ENCODE results near the gene LAMA5.

Gene LAMA5

DNA sequence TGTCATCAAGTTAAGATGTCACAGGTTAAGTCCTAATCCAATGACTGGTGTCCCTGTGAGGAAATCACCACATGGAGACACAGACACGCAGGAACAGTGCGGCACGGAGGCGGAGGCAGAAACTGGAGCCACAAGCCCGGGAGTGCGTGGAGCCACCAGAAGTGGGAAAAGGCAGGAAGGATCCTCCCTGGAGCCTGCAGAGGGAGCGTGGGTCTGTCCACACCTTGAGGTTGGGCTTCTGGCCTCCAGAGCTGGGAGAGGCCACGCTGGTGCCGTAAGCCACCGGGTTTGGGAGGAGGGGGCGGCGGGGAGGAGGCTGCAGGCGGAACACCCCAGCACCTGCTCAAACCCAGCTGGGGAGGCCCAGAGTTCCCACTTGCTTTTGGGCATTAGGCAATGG lies 36.2 kb upstream of the LAMA5 start:
- no peak for DNase-seq (ENCODE audit: low spot score)

DNA sequence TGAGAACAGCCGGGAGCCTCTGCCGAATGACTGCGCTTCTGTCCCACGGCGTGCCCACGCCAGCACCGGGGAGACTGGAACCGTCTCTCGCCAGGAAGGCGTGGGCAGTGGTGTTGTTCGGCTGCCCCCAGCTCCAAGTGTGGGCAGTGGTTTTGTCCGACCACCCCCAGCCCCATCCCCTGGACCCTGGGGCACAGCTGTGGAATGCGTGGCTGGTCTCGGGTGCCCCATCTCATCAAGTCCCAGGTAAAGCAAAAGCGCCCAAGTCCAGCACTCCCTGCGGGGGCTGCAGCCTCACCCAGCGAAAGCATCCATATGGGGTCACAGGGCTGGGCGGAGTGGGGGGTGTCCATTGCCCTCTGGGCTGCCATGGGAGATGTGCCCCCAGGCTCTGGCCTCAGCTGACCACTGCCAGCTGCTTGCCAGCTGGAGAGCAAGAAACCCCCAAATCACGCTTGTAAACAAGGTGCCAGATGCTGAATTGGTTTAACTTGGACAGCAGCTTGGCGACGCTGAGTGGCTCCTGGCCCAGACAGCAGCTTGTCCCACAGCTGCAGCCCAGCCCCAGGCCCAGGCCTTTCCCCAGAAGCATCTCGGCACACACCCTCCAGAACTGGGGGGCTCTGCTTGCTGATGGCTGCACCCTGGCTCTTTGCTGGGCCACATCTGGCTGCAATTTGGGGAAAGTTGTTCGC lies 35.5 kb upstream of the LAMA5 start:
- no peak for DNase-seq (ENCODE audit: low spot score)

- no peak for DNase-seq (ENCODE audit: low spot score)
Measured at GRCh38 chr20:62401331-62401779, 34.2 kb upstream of the LAMA5 start.

- no peak for DNase-seq (ENCODE audit: low spot score)
Measured at GRCh38 chr20:62400541-62400940, 33.4 kb upstream of the LAMA5 start.

GRCh38 chr20:62400021-62400420 lies 32.9 kb upstream of the LAMA5 start:
- DNase-seq (ENCODE audit: low spot score), result no peak

- DNase-seq (ENCODE audit: low spot score), result no peak
Measured at GRCh38 chr20:62398120-62398821, 31.2 kb upstream of the LAMA5 start.

- DNase-seq (ENCODE audit: low spot score), result no peak
Measured at GRCh38 chr20:62396367-62397239, 29.5 kb upstream of the LAMA5 start.

- no peak for DNase-seq (ENCODE audit: low spot score)
Measured at GRCh38 chr20:62395311-62396242, 28.5 kb upstream of the LAMA5 start.

GRCh38 chr20:62394248-62395245 lies 27.4 kb upstream of the LAMA5 start:
- no peak for DNase-seq (ENCODE audit: low spot score)

DNA sequence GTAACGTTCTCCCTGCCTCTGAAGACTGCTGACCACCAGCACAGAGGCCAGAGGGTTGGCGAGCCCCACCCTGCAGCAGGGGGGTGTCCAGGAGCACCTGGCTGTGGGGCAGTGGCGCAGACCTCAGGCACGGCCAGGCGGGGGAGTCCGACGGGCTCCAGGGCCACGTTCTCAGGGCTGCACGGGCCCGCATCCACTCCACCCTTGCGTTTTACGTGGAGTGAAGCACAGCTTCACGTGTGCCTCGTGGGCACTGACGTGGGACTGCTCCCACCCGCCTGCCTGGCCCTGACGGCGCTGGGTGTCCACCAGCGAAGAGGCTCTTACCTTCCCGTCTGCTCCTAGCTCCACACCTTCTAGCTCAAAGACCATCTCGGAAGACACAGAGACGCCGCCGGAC lies 26.7 kb upstream of the LAMA5 start:
- no peak for DNase-seq (ENCODE audit: low spot score)

- DNase-seq (ENCODE audit: low spot score), result no peak
Measured at GRCh38 chr20:62393335-62393665, 26.2 kb upstream of the LAMA5 start.

DNA sequence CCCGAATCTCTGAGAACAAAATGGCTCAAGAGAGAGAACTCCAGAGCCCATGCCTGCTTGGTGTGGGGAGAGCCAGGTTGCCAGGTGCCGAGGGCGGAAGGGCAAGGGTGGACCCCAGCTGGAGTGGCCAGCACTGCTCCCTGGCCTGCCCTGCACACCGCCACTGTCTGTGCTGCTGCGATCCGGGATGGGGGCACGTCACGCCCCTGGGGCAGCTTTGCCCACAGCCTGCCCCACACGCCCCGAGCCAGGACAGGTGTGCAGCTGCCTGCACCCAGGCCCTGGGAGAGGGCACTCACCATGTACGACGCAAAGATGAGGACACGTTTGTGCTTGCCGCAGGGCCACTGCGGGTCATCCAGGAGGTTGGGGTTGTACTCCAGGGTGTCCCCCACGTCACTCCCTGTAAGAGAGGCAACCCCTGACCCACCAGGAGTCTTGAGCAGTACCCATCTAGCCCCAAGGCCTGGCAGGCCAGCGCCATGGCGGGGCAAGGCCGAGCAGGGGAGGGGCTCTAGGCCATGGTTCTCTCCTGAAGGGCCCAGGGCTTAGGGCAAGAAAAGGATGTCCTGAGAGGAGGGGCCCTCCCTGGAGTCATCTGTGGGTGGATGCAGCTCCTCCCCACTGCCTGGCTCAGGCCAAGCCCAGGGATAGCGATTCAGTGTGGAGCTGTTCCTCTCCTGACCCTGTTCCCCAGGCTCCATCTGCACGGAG lies 25.7 kb upstream of the LAMA5 start:
- DNase-seq (ENCODE audit: low spot score), result no peak

- DNase-seq (ENCODE audit: low spot score), result no peak
Measured at GRCh38 chr20:62392077-62392418, 24.9 kb upstream of the LAMA5 start.

GRCh38 chr20:62391165-62392076 lies 24.3 kb upstream of the LAMA5 start:
- DNase-seq (ENCODE audit: low spot score), result no peak

- DNase-seq (ENCODE audit: low spot score), result no peak
Measured at GRCh38 chr20:62390317-62391164, 23.4 kb upstream of the LAMA5 start.

GRCh38 chr20:62389601-62390087 lies 22.5 kb upstream of the LAMA5 start:
- DNase-seq (ENCODE audit: low spot score), result no peak

DNA sequence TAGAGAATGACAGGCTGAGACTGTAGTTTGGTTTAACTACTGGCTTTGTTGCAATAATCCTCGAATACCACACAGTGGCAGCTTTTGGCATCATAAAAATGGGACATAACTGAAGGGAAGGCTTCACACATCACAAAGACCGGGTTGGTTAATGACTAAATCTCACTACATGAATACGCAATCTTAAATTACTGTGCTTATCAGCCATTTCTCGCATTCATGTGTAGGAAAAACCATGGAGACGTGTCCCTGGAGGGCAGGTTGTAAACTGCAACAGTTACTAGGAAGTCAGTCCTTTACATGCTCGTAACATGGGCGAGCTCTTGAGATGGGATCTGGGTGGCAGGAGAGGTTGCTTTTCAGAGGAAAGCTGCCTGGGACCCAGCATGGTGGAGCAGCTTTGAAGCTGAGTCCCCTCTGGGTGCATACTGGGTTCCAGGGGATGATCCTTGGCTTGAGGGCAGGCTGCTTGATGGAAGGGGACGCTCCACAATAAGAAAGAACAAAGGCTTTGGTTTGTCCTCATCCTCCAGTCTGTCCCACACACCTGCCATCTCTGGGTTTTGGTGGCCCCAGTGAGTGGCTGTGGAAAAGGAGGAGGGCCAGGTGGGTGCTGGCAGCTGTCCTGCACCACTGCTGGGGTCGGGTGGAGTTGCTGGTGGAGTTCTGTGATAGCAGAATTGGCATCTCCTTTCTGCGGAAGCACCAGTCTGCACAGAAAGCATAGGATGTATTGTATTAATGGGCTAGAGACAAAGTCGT lies 21.9 kb upstream of the LAMA5 start:
- DNase-seq (ENCODE audit: low spot score), result no peak

Measured in CD4-positive, alpha-beta T cell treated with Interleukin-15 for 4 hours (primary cell).